NCI-H526 (cell line): ENCODE data around the gene POLRMT.
A peak's percentile ranks its signal among the peaks of the same experiment; 100 is the strongest.
"Not testable (repeated sequence)": the region's sequence is repeated elsewhere in the genome, so short reads cannot be mapped to it uniquely, and the experiment has no call there.

Experiments used
- DNase-seq, 2 experiments: peaks; one replicate each; lab custom pipeline; 2025; lab: John Stamatoyannopoulos, UW

The POLRMT gene

DNA sequence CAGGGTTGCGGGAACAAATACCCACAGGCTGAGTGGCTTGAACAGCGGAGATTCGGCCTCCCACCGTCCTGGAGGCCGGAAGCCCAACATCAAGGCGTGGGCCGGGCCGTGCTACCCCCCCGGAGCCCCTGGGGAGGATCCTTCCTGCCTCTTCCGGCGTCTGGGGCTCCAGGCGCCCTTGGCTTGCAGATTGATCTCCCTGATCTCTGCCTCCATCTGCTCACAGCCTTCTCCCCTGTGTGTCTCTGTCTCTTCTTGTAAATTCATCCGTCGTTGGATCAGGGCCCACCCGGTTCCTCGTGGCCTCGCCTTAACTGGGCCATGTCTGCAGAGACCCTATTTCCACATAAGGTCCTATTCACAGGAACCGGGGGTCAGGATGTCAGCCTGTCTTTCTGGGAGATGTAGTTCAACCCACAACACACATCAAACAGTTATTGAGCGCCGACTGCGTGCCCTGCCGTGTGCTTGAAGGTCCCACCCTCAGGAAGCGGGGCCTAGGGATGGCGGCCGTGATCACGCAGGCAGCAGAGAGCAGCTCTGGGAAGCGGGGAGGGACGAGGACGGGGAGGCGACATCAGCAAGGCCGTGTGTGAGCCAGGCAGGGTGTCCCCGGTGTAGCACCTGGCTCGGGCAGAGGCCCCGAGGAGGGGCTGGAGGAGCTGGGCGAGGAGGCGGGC lies 22.4 kb downstream of the POLRMT start:
- no peak for DNase-seq

DNA sequence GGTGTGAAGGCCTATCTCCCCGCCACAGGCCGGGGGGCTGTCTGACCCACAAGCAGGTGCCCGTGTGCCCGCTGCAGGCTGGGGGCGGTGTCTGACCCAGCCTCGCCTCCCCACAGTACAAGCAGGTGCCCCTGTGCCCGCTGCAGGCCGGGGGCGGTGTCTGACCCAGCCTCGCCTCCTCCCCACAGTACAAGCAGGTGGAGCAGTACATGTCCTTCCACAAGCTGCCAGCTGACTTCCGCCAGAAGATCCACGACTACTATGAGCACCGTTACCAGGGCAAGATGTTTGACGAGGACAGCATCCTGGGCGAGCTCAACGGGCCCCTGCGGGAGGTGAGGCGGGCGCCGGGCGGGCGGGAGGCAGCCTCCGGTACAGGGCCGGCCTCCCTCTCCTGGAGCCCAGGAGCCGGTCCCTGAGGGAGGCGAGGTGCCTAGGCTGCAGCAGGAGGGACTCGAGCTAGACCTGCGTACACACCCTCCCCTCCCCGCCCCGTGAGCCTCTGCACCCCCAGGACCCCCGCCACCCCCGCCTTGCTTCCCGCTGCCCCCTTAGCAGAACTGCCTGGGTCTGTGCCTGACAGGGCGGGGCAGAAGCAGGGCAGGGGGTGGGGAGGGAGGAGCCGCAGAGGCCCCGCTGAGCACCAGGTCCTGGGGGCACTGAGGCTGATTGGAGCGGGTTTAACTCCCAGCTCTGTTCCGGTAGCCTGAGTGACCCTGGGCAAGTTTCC lies 23.1 kb downstream of the POLRMT start:
- DNase-seq = no peak

DNA sequence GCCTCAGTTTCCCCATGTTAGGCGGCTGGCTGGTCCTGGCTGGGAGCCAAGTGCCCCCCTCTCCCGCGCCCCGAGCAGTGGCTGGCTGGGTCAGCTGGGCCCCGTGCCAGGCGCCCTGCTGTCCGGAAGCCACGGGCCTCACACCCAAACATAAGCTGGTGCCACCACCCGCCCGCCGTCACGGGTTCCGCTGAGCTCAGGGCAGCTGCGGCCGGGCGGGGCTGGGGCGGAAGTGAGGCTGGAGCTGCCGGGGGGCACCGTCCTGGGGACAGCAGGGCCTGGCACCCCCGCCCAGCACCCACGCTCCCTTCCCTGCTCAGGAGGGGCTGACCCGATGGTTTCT lies 24.4 kb downstream of the POLRMT start:
- no peak for DNase-seq

DNA sequence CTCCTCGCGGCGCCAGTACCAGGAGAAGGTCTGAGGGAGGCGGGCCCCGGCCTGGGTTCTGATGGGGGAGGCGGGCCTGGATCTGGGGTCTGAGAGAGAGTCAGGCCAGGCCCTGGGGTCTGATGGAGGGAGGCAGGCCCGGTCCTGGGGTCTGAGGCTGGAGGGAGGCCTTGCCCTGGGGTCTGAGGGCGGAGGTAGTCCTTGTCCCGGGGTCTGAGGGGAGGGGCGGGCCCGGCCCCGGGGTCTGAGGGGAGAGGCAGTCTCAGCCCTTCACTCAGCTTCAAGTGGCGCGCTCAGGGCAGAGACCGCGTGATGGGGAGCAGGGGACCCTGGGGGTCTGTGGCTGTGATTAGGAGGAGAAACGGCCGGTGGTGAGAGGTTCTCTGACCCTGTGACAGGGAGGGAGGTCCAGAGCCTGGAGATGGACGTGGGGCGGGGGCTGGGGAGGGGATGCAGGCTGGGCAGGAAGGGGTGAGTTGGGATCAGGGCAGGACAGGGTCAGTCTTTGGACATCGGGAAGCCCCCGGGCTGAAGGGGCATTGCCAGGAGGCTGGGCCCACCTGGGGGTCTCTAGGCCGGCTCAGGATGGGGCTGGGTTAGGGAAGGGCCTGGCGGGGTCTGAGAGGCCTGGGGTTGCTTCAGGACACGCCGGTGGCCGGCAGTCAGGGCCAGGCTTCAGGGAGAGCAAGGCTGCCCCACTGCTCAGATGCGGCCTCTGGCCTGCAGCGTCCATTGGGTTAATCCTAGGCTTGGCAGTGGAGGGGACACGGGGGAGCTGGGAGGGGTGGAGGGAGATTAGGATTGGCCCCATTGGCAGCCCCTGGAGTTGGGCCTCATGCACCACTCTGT lies 25.0 kb downstream of the POLRMT start:
- no peak for DNase-seq

DNA sequence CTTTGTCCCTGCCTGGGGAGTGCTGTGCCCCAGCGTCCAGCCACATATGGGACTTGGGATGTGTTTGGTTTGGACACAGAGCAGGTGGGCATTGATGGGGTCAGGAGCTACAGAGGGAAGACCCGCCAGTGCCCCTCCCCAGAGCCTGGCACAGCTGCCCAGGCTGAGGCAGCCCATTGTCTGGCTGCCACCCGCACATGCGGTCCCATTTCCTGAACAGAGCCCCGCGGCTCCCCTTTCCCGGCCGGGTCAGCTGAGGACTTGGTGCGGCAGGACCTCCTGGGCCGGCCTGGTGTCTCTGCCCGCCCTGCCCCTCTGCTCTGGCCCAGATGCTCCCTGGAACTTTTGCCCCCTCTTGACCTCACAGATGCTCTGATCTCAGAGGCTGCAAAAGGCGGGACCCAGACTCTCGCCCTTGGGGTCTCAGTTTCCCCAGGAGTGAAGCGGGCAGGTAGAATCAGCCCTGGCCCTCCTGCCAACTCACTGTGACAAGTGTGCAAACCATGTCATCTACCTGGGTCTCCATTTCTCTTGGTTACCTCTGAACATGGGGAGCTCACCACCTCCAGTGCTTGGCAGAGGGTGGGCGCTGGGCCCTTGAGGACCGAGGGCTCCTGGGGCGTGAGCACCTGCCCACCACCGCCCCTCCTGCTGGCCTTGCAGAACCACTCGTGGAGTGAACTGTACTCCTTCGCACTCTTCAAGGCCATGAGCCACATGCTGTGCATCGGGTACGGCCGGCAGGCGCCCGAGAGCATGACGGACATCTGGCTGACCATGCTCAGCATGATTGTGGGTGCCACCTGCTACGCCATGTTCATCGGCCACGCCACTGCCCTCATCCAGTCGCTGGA lies 25.8 kb downstream of the POLRMT start:
- no peak for DNase-seq

DNA sequence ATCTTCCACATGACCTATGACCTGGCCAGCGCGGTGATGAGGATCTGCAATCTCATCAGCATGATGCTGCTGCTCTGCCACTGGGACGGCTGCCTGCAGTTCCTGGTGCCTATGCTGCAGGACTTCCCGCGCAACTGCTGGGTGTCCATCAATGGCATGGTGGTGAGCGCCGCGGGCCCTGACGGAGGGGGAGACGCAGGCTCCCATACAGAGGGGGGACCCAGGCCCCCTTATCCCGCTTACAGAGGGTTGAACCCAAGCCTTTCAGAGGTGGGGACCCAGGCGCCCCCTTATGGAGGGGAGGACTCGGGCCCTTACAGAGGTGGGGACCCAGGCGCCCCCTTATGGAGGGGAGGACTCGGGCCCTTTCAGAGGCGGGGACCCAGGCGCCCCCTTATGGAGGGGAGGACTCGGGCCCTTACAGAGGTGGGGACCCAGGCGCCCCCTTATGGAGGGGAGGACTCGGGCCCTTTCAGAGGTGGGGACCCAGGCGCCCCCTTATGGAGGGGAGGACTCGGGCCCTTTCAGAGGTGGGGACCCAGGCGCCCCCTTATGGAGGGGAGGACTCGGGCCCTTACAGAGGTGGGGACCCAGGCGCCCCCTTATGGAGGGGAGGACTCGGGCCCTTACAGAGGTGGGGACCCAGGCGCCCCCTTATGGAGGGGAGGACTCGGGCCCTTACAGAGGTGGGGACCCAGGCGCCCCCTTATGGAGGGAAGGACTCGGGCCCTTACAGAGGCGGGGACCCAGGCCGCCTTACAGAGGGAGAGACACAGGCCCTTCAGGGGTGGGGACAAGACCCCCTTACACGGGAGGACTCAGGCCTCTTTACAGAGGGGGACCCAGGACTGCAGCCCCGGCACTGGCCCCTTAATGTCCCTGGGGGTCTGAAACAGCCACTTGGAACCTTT lies 28.0 kb downstream of the POLRMT start:
- DNase-seq = peak; percentile 22 to 53

DNA sequence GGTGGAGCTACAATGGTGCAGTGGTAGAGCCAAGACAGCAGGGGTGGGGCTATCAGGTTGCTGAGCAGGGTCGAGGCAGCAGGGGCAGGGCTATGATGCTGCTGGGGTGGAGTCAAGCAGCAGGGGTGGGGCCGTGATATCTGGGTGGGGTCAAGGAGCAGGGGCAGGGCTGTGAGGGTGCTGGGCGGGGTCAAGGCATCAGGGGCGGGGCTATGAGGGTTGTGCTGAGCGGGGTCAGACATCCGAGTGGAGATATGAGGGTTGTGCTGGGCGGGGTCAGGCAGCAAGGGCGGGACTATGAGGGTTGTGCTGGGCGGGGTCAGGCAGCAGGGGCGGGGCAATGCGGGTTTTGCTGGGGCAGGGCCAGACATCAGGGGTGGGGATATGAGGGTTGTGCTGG lies 29.0 kb downstream of the POLRMT start:
- DNase-seq = peak; percentile 63 to 87

DNA sequence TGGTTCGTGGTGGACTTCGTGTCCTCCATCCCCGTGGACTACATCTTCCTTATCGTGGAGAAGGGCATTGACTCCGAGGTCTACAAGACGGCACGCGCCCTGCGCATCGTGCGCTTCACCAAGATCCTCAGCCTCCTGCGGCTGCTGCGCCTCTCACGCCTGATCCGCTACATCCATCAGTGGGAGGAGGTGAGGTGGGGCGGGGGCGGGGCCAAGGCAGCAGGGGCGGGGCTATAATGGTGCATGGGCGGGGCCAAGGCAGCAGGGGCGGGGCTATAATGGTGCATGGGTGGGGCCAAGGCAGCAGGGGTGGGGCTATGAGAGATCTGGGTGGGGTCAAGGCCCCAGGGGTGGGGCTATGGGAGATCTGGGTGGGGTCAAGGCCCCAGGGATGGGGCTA lies 29.6 kb downstream of the POLRMT start:
- DNase-seq = not testable (repeated sequence)

DNA sequence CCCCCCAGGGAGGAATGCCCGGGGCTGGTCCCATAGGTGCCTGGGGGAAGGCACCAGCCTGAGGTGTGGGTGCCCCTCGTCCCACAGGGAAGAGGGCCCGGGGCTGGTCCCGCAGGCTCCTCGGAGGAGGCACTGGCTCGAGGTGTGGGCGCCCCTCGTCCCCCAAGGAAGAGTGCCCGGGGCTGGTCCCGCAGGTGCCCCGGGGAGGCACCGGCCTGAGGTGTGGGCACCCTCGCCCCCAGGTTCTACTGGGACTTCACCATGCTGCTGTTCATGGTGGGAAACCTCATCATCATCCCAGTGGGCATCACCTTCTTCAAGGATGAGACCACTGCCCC lies 30.1 kb downstream of the POLRMT start:
- not testable (repeated sequence) for DNase-seq

DNA sequence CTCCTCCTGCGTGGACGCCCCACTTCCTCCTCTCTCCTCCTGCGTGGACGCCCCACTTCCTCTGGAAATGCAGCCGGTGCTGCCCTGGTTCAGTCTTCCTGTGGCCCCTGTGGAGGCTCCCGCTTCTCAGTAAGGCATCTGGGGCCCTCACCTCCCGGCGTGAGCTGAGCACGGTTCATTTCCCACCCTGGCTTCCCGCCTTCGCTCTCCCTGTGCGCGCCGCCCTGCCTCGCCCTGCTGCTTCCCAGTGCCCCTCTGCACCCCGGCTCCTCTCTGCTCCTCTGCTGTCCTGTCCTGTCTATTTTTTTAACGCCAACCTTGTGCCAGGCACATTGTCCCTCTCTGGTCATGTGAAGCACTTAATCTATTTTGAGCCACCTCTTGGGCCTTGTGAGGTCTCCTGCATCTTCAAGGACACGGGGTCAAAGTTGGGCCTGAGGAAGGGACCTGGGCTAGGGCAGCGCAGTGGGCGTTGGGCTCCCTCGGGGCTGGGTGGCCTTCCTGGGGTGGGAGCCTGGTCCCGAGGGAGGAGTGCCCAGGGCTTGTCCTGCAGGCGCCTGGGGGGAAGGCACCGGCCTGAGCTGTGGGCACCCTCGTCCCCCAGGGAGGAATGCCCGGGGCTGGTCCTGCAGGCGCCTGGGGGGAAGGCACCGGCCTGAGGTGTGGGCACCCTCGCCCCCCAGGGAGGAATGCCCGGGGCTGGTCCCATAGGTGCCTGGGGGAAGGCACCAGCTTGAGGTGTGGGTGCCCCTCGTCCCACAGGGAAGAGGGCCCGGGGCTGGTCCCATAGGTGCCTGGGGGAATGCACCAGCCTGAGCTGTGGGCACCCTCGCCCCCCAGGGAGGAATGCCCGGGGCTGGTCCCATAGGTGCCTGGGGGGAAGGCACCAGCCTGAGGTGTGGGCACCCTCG lies 30.7 kb downstream of the POLRMT start:
- no peak for DNase-seq

DNA sequence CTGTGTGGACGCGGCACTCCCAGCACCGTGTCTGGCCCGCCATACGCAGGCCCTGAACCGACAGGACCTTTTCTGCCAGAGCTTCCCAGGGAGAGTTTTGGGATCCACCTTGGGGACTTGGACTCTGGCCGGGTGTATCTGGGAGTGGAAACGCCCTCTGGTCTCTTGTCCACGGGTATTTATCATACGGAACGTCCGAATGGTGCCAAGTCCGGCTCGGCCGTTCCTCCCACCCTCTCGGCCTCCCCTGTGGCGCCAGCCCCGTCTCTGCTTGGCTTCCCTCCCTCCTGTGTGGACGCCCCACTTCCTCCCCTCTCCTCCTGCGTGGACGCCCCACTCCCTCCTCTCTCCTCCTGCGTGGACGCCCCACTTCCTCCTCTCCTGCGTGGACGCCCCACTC lies 31.5 kb downstream of the POLRMT start:
- no peak for DNase-seq

DNA sequence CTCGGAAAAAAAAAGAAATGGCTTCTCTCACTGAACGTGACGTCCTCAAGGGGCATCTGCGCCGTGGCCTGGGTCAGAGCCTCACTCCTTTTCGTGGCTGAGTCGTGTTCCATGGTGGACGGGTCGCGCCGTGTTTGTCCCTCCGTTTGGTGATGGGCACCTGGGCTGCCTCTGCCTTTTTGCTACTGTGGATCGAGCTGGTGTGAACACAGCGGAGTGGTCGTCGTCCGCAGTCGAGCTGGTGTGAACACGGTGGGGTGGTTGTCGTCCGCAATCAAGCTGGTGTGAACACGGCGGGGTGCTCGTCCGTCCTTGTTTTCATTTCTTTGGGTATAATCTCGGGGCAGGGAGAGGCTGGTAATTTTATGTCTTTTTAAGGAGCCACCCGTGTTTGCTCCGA lies 32.0 kb downstream of the POLRMT start:
- DNase-seq = no peak

DNA sequence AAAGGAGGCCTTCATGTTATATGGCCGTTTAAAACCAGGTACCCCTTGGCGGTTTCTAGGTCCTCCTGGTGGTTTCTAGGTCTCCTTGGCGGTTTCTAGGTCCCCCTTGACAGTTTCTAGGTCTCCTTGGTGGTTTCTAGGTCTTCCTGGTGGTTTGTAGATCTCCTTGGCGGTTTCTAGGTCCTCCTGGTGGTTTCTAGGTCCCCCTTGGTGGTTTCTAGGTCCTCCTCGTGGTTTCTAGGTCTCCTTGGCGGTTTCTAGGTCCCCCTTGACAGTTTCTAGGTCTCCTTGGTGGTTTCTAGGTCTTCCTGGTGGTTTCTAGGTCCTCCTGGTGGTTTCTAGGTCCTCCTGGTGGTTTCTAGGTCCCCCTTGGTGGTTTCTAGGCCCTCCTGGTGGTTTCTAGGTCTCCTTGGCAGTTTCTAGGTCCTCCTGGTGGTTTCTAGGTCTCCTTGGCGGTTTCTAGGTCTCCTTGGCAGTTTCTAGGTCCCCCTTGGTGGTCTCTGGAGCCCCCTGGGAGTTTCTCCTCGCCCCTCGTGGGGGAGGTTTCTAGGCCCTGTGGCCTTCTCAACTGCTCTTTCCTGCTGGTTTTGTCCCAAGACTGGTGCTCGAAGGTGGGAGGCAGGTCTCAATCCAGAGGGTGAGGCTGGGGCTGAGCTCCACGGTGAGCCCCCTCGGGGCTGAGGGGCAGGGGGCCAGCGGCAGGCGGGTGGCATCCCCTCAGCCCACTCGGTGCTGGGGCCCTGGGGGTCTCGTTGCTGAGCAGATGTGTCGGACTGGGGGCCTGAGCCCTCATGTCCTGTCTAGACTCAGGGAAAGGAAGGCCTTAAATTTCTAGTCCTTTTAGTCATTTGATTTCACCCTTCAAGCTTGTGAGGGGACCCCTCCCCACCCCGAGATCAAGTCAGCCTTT lies 35.7 kb downstream of the POLRMT start:
- no peak for DNase-seq

DNA sequence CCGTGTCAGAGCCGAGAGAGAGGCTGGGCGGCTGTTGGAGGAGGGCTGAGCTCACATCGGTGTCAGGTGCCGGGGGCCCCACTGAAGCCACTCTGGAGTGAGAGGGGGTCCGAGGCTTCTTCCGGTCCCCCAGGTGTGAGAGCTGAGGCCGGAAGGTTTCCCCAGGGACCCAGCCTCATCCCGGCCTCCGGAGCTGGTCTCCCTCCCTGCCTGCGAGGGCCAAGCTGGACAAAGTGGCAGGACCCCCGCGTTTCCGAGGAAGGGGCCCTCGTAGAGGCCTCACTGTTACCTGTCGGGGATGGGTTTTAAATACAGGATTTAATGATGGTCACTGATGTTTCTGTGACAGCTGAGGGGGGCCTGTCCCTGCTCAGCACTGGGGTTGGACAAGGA lies 37.1 kb downstream of the POLRMT start:
- DNase-seq = no peak

DNA sequence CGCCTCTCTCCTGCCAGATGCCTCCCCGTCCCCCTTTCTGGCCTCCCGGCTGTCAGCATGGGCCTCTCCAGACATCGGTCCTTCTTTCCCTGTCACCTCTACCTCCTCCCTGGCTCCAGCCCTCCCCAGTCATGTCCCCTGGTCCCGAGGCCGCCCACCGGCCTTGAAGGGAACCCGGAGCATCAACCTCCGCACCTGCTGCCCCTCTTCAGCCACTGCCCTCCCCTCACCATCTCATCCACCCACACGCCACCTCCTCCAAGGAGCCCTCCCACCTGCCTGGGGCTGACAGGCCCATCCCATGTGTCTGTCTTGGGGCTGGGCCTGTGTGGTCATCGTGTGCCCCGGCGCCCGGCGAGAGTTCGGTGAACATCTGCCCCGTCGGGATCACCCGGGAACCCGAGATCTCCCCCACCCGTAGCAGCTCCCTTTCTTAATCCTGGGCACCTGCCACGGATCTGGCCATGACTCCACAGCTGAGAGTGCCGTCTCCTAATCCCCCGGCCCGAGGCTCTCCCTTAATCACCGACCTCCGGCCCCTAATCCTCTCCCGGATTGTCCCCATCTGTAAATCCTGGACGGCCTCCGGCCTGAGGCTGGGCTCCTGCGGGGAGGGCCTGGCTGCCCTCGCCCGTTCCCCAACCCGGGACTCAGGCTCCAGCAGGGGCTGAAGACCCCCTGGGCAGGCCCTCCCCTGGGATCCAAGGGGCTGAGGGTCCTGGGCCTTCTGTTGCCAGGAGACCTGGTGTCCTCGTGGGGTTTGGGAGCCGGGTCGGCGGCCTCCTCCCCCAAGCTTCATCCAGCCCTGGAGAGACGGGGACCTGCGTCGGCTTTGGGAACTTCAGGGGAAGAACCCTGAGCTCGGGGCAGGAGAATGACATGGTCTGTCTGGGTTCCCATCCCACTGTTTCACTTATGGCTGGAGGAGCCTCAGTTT lies 37.7 kb downstream of the POLRMT start:
- no peak for DNase-seq

DNA sequence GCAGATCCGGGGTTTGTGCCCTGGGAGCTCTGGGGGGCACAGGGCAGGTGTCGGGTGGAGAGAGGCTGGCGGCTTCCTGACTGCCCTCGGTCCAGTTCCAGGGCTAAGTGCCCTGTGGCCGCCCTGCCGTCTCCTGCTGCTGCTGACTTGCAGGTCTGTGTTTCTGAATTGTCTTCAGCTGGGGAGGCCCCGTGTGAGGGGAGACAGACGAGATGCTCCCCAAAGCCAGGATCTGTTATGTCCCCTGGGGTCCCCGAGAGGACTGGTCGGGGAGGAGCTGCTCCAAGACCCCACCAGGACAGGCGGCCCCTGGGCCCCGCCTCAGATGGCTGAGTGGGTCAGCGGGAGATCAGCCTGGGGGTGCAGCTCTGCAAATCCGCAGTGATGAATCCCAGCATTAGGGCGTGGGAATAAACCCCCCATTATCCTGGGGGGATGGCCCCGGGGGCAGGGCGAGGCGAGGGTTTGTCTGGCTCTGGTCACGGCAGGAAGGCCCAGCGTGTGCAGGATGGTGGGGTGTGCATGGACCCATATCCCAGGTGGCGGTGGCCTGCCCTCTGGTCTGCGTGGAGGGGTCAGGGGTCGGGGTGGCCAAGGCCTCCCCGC lies 39.0 kb downstream of the POLRMT start:
- no peak for DNase-seq

DNA sequence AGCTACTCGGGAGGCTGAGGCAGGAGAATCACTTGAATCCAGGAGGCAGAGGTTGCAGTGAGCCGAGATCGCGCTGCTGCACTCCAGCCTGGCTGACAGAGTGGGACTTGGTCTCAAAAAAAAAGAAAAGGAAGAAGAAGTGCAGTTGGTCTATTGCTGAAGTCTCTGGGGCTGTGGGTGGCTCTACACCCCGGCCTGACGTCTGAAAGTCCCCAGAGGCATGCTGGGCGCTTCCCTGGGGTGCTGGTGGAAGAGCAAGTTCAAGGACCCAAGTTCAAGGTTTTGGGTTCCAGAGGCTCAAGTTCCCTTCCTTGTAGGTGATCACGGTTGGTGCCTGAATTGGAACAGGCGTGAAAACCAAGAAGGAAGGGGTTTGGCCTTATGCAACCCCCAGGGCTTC lies 39.8 kb downstream of the POLRMT start:
- DNase-seq = no peak
